ENCODE measurements around the gene NPRL2. TPM values are rescaled to one million over a fixed set of nuclear protein-coding genes. Genes with fewer than 3 reads are reported as not detected.

NPRL2 gene
- total and polyA plus RNA-seq, 2 of the 13 experiments (the other 11 are each of a cell fraction or from before 2014, with no cell fraction given), result 30.6 to 51.4 TPM

DNA sequence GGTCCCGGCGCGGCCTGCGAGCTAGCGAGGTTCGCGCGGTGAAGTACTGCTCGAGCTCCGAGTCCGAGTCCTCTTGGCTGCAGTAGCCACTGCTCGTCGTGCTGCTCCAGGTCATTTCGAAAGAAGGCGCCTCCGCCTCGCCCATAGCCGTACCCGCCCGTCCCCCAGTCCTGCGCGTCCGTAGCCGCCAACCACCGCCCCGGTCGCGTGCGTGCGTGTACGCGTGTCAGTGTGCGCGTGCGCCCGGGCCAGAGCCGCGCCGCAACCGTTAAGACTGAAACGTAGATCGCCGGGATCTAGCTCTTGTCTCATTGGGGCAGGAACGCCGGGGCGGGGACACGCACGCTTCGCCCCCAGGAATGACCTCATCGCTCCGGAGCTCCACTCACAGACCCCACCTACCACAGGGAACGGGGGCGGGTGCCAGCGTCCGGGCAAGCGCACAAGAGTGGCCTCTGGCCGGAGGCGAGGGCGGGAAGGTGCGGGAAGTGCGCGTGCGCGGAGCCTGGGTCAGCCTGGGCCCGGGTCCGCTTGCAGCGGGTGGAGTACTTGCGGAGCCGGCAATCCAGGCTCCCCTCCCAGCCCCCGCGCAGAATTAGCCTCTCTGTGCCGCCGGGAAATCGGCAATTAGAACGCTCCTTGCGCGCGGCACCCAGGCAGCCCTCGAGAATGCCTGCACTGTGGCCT, 13.3 kb downstream of the NPRL2 start (continued):
- TF ChIP-seq, protein P1, sequence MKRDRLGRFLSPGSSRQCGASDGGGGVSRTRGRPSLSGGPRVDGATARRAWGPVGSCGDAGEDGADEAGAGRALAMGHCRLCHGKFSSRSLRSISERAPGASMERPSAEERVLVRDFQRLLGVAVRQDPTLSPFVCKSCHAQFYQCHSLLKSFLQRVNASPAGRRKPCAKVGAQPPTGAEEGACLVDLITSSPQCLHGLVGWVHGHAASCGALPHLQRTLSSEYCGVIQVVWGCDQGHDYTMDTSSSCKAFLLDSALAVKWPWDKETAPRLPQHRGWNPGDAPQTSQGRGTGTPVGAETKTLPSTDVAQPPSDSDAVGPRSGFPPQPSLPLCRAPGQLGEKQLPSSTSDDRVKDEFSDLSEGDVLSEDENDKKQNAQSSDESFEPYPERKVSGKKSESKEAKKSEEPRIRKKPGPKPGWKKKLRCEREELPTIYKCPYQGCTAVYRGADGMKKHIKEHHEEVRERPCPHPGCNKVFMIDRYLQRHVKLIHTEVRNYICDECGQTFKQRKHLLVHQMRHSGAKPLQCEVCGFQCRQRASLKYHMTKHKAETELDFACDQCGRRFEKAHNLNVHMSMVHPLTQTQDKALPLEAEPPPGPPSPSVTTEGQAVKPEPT (CRISPR knock-in tag; IDR thresholded peaks at IDR 0.05; ENCODE audit: low read depth), result peak; percentile 58; the same call in 1 of the 2 replicates
- TF ChIP-seq ZNF558 (CRISPR knock-in tag; IDR thresholded peaks at IDR 0.05; ENCODE audit: borderline replicate concordance), result peak; percentile 60; the same call in 1 of the 2 replicates
- TF ChIP-seq, protein P2, sequence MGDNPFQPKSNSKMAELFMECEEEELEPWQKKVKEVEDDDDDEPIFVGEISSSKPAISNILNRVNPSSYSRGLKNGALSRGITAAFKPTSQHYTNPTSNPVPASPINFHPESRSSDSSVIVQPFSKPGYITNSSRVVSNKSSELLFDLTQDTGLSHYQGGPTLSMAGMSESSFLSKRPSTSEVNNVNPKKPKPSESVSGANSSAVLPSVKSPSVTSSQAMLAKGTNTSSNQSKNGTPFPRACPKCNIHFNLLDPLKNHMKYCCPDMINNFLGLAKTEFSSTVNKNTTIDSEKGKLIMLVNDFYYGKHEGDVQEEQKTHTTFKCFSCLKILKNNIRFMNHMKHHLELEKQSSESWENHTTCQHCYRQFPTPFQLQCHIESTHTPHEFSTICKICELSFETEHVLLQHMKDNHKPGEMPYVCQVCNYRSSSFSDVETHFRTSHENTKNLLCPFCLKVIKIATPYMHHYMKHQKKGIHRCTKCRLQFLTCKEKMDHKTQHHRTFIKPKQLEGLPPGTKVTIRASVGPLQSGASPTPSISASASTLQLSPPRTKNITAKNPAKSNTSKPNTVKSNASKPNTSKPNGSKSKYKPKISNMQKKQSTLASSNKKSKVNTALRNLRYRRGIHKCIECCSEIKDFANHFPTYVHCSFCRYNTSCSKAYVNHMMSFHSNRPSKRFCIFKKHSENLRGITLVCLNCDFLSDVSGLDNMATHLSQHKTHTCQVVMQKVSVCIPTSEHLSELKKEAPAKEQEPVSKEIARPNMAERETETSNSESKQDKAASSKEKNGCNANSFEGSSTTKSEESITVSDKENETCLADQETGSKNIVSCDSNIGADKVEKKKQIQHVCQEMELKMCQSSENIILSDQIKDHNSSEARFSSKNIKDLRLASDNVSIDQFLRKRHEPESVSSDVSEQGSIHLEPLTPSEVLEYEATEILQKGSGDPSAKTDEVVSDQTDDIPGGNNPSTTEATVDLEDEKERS (CRISPR knock-in tag; IDR thresholded peaks at IDR 0.05), result no peak; the same call in 1 of the 2 replicates
- TF ChIP-seq, protein P3, sequence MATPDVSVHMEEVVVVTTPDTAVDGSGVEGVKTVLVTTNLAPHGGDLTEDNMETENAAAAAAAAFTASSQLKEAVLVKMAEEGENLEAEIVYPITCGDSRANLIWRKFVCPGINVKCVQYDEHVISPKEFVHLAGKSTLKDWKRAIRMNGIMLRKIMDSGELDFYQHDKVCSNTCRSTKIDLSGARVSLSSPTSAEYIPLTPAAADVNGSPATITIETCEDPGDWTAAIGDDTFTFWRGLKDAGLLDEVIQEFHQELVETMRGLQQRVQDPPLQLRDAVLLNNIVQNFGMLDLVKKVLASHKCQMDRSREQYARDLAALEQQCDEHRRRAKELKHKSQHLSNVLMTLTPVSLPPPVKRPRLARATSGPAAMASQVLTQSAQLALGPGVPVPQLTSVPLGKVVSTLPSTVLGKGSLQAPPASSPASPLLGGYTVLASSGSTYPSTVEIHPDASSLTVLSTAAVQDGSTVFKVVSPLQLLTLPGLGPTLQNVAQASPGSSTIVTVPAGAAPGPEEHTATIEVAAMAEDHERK (CRISPR knock-in tag; IDR thresholded peaks at IDR 0.05; ENCODE audit: low read depth), result peak; percentile 86
- 0 out of 2 replicates have a peak, but pooled peaks have one; percentile 1 for TF ChIP-seq ZNF878 (CRISPR knock-in tag; IDR thresholded peaks at IDR 0.05)
- peak; percentile 97 for TF ChIP-seq SAP130 (CRISPR knock-in tag; IDR thresholded peaks at IDR 0.05; ENCODE audit: low read depth)
- TF ChIP-seq, protein P4, sequence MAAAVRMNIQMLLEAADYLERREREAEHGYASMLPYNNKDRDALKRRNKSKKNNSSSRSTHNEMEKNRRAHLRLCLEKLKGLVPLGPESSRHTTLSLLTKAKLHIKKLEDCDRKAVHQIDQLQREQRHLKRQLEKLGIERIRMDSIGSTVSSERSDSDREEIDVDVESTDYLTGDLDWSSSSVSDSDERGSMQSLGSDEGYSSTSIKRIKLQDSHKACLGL (CRISPR knock-in tag; IDR thresholded peaks at IDR 0.05), result peak; percentile 91
- TF ChIP-seq ZNF367 (CRISPR knock-in tag; IDR thresholded peaks at IDR 0.05; ENCODE audit: borderline replicate concordance), result no peak; the same call in 1 of the 2 replicates
- peak; percentile 94 for TF ChIP-seq ZFX (CRISPR knock-in tag; IDR thresholded peaks at IDR 0.05; ENCODE audit: low read depth)
- TF ChIP-seq ZNF672 (CRISPR knock-in tag; IDR thresholded peaks at IDR 0.05), result no peak; the same call in 1 of the 2 replicates
- TF ChIP-seq NR3C1 (CRISPR knock-in tag; IDR thresholded peaks at IDR 0.05), result no peak
- peak; percentile 87; the same call in 1 of the 2 replicates for TF ChIP-seq ZNF564 (CRISPR knock-in tag; IDR thresholded peaks at IDR 0.05)
- peak; percentile 13; the same call in 1 of the 2 replicates for TF ChIP-seq FOXA3 (CRISPR knock-in tag; IDR thresholded peaks at IDR 0.05)
- TF ChIP-seq, protein P5, sequence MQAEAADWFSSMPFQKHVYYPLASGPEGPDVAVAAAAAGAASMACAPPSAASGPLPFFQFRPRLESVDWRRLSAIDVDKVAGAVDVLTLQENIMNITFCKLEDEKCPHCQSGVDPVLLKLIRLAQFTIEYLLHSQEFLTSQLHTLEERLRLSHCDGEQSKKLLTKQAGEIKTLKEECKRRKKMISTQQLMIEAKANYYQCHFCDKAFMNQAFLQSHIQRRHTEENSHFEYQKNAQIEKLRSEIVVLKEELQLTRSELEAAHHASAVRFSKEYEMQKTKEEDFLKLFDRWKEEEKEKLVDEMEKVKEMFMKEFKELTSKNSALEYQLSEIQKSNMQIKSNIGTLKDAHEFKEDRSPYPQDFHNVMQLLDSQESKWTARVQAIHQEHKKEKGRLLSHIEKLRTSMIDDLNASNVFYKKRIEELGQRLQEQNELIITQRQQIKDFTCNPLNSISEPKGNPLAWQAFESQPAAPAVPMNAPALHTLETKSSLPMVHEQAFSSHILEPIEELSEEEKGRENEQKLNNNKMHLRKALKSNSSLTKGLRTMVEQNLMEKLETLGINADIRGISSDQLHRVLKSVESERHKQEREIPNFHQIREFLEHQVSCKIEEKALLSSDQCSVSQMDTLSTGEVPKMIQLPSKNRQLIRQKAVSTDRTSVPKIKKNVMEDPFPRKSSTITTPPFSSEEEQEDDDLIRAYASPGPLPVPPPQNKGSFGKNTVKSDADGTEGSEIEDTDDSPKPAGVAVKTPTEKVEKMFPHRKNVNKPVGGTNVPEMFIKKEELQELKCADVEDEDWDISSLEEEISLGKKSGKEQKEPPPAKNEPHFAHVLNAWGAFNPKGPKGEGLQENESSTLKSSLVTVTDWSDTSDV (CRISPR knock-in tag; IDR thresholded peaks at IDR 0.05), result no peak; the same call in none of the 2 replicates
- peak; percentile 65; the same call in 1 of the 2 replicates for TF ChIP-seq ERF (CRISPR knock-in tag; IDR thresholded peaks at IDR 0.05)
- peak; percentile 9; the same call in 1 of the 2 replicates for TF ChIP-seq FOXJ3 (CRISPR knock-in tag; IDR thresholded peaks at IDR 0.05; ENCODE audit: borderline replicate concordance)
- TF ChIP-seq, protein P6, sequence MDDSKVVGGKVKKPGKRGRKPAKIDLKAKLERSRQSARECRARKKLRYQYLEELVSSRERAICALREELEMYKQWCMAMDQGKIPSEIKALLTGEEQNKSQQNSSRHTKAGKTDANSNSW (CRISPR knock-in tag; IDR thresholded peaks at IDR 0.05; ENCODE audit: borderline replicate concordance), result no peak

Measured in HepG2 (cell line).